Measurements from ENCODE around the gene DNLZ.

Gene DNLZ

DNA sequence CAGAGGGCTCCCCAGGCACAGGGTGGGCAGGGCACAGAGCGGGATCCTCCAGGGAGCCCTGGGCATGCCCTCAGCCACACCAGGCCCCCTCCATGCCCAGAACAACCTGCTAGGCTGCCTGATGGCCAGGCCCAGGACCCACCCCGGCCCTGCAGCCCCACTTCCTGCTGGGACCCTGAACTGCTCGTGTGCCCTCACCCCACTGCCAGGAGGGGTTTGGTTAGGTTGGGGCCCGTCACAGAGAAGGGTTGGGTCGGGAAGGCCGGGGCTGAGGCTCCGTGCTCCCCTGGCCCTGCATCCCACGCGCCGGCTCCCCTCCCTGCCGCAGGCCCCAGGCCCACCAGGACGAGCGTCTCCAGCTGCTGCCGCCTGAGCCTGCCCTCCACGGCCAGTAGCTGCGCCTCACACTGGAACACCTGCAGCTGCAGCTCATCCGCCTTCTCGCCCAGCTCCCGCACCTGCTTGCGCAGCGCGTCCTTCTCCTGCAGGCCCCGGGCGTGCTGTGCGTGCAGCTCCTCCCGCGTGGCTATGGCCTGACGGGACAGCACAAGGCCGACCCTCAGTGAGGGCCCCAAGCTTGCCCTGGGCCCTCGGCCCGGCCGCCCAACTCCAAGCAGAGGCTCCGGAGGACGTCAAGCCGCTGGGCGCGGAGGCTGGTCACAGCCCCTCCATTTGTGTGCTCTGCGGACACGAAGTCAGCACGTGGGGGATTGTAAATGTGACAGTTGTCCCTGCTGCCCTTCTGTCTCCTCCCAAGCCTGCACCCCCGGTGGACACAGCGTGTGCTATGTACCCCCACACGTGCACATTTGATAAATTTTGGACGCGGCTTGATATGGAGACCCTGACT lies 4.0 kb upstream of the DNLZ start:
- peaks cover 4% of the 10 kb centered on the region; the same call in 1 of the 2 replicates for H3K79me2 ChIP-seq (ENCODE audit: control insufficient read depth, low read length)
- H3K9me2 ChIP-seq (replicated peaks; ENCODE audit: control insufficient read depth, low read length) = no peaks in the 10 kb centered on the region
- H3K36me3 ChIP-seq (ENCODE audit: control insufficient read depth, low read length) = no peaks in the 10 kb centered on the region
- no peaks in the 10 kb centered on the region for H3F3A ChIP-seq (ENCODE audit: control insufficient read depth, insufficient read depth)
- H3K4me2 ChIP-seq (ENCODE audit: low read length) = no peak overlapping the region
- TF ChIP-seq EZH2phosphoT487 (IDR thresholded peaks at IDR 0.05; ENCODE audit: borderline replicate concordance, low read length) = no peak
- TF ChIP-seq, protein P1, sequence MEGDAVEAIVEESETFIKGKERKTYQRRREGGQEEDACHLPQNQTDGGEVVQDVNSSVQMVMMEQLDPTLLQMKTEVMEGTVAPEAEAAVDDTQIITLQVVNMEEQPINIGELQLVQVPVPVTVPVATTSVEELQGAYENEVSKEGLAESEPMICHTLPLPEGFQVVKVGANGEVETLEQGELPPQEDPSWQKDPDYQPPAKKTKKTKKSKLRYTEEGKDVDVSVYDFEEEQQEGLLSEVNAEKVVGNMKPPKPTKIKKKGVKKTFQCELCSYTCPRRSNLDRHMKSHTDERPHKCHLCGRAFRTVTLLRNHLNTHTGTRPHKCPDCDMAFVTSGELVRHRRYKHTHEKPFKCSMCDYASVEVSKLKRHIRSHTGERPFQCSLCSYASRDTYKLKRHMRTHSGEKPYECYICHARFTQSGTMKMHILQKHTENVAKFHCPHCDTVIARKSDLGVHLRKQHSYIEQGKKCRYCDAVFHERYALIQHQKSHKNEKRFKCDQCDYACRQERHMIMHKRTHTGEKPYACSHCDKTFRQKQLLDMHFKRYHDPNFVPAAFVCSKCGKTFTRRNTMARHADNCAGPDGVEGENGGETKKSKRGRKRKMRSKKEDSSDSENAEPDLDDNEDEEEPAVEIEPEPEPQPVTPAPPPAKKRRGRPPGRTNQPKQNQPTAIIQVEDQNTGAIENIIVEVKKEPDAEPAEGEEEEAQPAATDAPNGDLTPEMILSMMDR (IDR thresholded peaks at IDR 0.05; ENCODE audit: low read depth, low read length, poor library complexity, severe bottlenecking) = no peak
- H3K27me3 ChIP-seq (ENCODE audit: control insufficient read depth, low read length) = no peaks in the 10 kb centered on the region
- no peak overlapping the region for H3K4me3 ChIP-seq (ENCODE audit: low read length)
- no peak overlapping the region for H3K27ac ChIP-seq (ENCODE audit: low read depth, low read length)
- peaks cover 18% of the 10 kb centered on the region for H3K4me1 ChIP-seq (ENCODE audit: control insufficient read depth, low read length)
- H4K20me1 ChIP-seq (ENCODE audit: control insufficient read depth, insufficient read depth, low read depth, low read length) = no peaks in the 10 kb centered on the region
- H3K9me3 ChIP-seq (ENCODE audit: control insufficient read depth, insufficient read depth, low read length) = no peaks in the 10 kb centered on the region

- no peak overlapping the region for H3K27ac ChIP-seq (ENCODE audit: low read depth, low read length)
- no peaks in the 10 kb centered on the region for H4K20me1 ChIP-seq (ENCODE audit: control insufficient read depth, insufficient read depth, low read depth, low read length)
- no peak for TF ChIP-seq EZH2phosphoT487 (IDR thresholded peaks at IDR 0.05; ENCODE audit: borderline replicate concordance, low read length)
- TF ChIP-seq, protein P1 (IDR thresholded peaks at IDR 0.05; ENCODE audit: low read depth, low read length, poor library complexity, severe bottlenecking) = no peak
- H3K27me3 ChIP-seq (ENCODE audit: control insufficient read depth, low read length) = no peaks in the 10 kb centered on the region
- H3K4me2 ChIP-seq (ENCODE audit: low read length) = no peak overlapping the region
- H3K4me3 ChIP-seq (ENCODE audit: low read length) = no peak overlapping the region
- no peaks in the 10 kb centered on the region for H3K9me3 ChIP-seq (ENCODE audit: control insufficient read depth, insufficient read depth, low read length)
- H3K9me2 ChIP-seq (replicated peaks; ENCODE audit: control insufficient read depth, low read length) = no peaks in the 10 kb centered on the region
- no peaks in the 10 kb centered on the region for H3K36me3 ChIP-seq (ENCODE audit: control insufficient read depth, low read length)
- H3K79me2 ChIP-seq (ENCODE audit: control insufficient read depth, low read length) = peaks cover 5% of the 10 kb centered on the region; the same call in 1 of the 2 replicates
- no peaks in the 10 kb centered on the region for H3F3A ChIP-seq (ENCODE audit: control insufficient read depth, insufficient read depth)
- H3K4me1 ChIP-seq (ENCODE audit: control insufficient read depth, low read length) = peaks cover 18% of the 10 kb centered on the region
These were observed 3.3 kb upstream of the DNLZ start for GRCh38 chr9:136366826-136367225.

GRCh38 chr9:136365775-136366222 lies 2.3 kb upstream of the DNLZ start:
- H3K79me2 ChIP-seq (ENCODE audit: control insufficient read depth, low read length) = peaks cover 5% of the 10 kb centered on the region; the same call in 1 of the 2 replicates
- H3F3A ChIP-seq (ENCODE audit: control insufficient read depth, insufficient read depth) = no peaks in the 10 kb centered on the region
- no peaks in the 10 kb centered on the region for H3K27me3 ChIP-seq (ENCODE audit: control insufficient read depth, low read length)
- H3K4me2 ChIP-seq (ENCODE audit: low read length) = no peak overlapping the region
- no peak for TF ChIP-seq EZH2phosphoT487 (IDR thresholded peaks at IDR 0.05; ENCODE audit: borderline replicate concordance, low read length)
- TF ChIP-seq, protein P1 (IDR thresholded peaks at IDR 0.05; ENCODE audit: low read depth, low read length, poor library complexity, severe bottlenecking) = no peak
- no peak overlapping the region for H3K4me3 ChIP-seq (ENCODE audit: low read length)
- H3K36me3 ChIP-seq (ENCODE audit: control insufficient read depth, low read length) = no peaks in the 10 kb centered on the region
- H3K9me2 ChIP-seq (replicated peaks; ENCODE audit: control insufficient read depth, low read length) = no peaks in the 10 kb centered on the region
- H3K27ac ChIP-seq (ENCODE audit: low read depth, low read length) = no peak overlapping the region
- H3K4me1 ChIP-seq (ENCODE audit: control insufficient read depth, low read length) = peaks cover 18% of the 10 kb centered on the region
- no peaks in the 10 kb centered on the region for H3K9me3 ChIP-seq (ENCODE audit: control insufficient read depth, insufficient read depth, low read length)
- no peaks in the 10 kb centered on the region for H4K20me1 ChIP-seq (ENCODE audit: control insufficient read depth, insufficient read depth, low read depth, low read length)
